ENCODE results near the gene NR6A1.

The NR6A1 gene

GRCh38 chr9:124808246-124808956 is 37.3 kb upstream of the NR6A1 start:
- H3K36me3 Mint-ChIP-seq (ENCODE audit: low read depth), result peaks cover 4% of the 10 kb centered on the region
- TF ChIP-seq, protein P1, sequence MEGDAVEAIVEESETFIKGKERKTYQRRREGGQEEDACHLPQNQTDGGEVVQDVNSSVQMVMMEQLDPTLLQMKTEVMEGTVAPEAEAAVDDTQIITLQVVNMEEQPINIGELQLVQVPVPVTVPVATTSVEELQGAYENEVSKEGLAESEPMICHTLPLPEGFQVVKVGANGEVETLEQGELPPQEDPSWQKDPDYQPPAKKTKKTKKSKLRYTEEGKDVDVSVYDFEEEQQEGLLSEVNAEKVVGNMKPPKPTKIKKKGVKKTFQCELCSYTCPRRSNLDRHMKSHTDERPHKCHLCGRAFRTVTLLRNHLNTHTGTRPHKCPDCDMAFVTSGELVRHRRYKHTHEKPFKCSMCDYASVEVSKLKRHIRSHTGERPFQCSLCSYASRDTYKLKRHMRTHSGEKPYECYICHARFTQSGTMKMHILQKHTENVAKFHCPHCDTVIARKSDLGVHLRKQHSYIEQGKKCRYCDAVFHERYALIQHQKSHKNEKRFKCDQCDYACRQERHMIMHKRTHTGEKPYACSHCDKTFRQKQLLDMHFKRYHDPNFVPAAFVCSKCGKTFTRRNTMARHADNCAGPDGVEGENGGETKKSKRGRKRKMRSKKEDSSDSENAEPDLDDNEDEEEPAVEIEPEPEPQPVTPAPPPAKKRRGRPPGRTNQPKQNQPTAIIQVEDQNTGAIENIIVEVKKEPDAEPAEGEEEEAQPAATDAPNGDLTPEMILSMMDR (IDR thresholded peaks at IDR 0.05; ENCODE audit: unreplicated experiment in 3 of 3), result no peak
- no peak overlapping the region for H3K4me3 Mint-ChIP-seq
- H3K27me3 Mint-ChIP-seq (ENCODE audit: low read depth), result no peaks in the 10 kb centered on the region
- no peaks in the 10 kb centered on the region for H3K9me3 Mint-ChIP-seq
- H3K27ac Mint-ChIP-seq, result peak overlapping the region in 1 of 3 experiments; percentile 43
- H3K4me1 Mint-ChIP-seq, result peaks cover 40% of the 10 kb centered on the region

DNA sequence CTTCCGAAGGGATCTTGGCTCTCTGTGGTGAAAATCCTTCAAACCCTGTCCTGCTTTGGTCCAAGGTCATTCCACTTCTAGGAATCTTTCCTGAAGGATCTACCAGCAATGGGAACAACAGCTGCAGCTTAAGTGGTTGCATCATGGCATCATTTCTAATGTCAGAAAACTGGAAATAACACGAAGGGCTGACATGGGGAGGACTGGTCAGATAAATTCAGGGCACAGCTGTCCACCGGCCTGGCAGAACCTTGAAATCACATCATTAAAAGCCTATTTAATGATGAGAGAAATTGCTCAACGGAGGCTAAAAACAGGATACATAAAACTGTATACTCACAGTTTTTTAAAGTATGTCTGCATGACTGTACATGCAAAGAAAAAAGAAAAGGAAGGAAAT is 34.1 kb upstream of the NR6A1 start:
- H3K9me3 Mint-ChIP-seq, result no peaks in the 10 kb centered on the region
- TF ChIP-seq, protein P1 (IDR thresholded peaks at IDR 0.05; ENCODE audit: unreplicated experiment in 3 of 3), result no peak
- no peaks in the 10 kb centered on the region for H3K27me3 Mint-ChIP-seq (ENCODE audit: low read depth)
- H3K36me3 Mint-ChIP-seq (ENCODE audit: low read depth), result peaks cover 4% of the 10 kb centered on the region
- H3K4me1 Mint-ChIP-seq, result peaks cover 10% of the 10 kb centered on the region
- peak overlapping the region in 2 of 3 experiments; percentile 37 to 53 for H3K27ac Mint-ChIP-seq
- peak overlapping the region in 1 of 3 experiments; percentile 0 for H3K4me3 Mint-ChIP-seq

DNA sequence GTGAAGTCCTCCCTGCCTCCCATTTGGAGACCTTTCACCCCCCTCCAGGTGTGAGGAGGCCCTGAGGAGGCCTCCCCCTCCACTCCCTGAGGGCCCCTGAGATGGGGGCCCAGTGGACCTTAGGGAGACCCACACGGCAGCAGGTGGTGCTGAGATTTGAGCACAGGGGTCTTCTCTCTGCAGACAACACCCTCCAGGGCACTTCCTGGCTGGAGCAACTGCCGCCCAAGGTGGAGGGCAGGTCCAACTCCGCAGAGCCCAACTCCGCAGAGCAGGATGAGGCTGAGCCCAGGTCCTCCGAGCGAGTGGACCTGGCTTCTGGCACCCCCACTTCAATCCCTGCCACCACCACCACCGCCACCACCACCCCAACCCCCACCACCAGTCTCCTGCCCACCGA is 32.8 kb upstream of the NR6A1 start:
- H3K4me1 Mint-ChIP-seq, result peaks cover 7% of the 10 kb centered on the region
- no peak overlapping the region for H3K4me3 Mint-ChIP-seq
- H3K9me3 Mint-ChIP-seq, result no peaks in the 10 kb centered on the region
- peaks cover 4% of the 10 kb centered on the region for H3K36me3 Mint-ChIP-seq (ENCODE audit: low read depth)
- H3K27ac Mint-ChIP-seq, result no peak overlapping the region
- TF ChIP-seq, protein P1 (IDR thresholded peaks at IDR 0.05; ENCODE audit: unreplicated experiment in 3 of 3), result no peak
- no peaks in the 10 kb centered on the region for H3K27me3 Mint-ChIP-seq (ENCODE audit: low read depth)

GRCh38 chr9:124802426-124802825 is 31.3 kb upstream of the NR6A1 start:
- peaks cover 19% of the 10 kb centered on the region for H3K4me1 Mint-ChIP-seq
- H3K27me3 Mint-ChIP-seq (ENCODE audit: low read depth), result no peaks in the 10 kb centered on the region
- H3K9me3 Mint-ChIP-seq, result no peaks in the 10 kb centered on the region
- TF ChIP-seq, protein P1 (IDR thresholded peaks at IDR 0.05; ENCODE audit: unreplicated experiment in 3 of 3), result no peak
- H3K4me3 Mint-ChIP-seq, result no peak overlapping the region
- peaks cover 4% of the 10 kb centered on the region for H3K36me3 Mint-ChIP-seq (ENCODE audit: low read depth)
- no peak overlapping the region for H3K27ac Mint-ChIP-seq

GRCh38 chr9:124801356-124801755 is 30.2 kb upstream of the NR6A1 start:
- TF ChIP-seq, protein P1 (IDR thresholded peaks at IDR 0.05; ENCODE audit: unreplicated experiment in 3 of 3), result no peak

More at GRCh38 chr9:124801356-124801755, 30.2 kb upstream of the NR6A1 start:
- Mint-ChIP-seq H3K36me3 (ENCODE audit: low read depth) (peaks cover 4% of the 10 kb centered on the region), H3K27ac (no peak overlapping the region), H3K27me3 (ENCODE audit: low read depth) (no peaks in the 10 kb centered on the region), H3K9me3 (no peaks in the 10 kb centered on the region), H3K4me3 (no peak overlapping the region), H3K4me1 (peaks cover 25% of the 10 kb centered on the region)

Data from nephron (organoid).